ENCODE data around the gene TMTC1. TPM values are rescaled to one million over a fixed set of nuclear protein-coding genes. Genes with fewer than 3 reads are reported as not detected.

The TMTC1 gene
- polyA plus RNA-seq, 4 donors, result 1.1 to 11.4 (median 1.1) TPM

GRCh38 chr12:29565727-29566126 lies 218.0 kb downstream of the TMTC1 start:
- Histone ChIP-seq H3K4me1 (ENCODE audit: control insufficient read depth in 3 of 3, insufficient read depth in 2 of 3, low read depth in 1 of 3, low read length in 2 of 3) (peaks cover 0 to 6% (median 0%) of the 10 kb centered on the region in 3 donors), H3K36me3 (ENCODE audit: control insufficient read depth in 3 of 3, insufficient read depth in 2 of 3, low read depth in 1 of 3, low read length in 3 of 3) (peaks cover 0 to 3% (median 0%) of the 10 kb centered on the region in 3 donors), H3K4me3 (ENCODE audit: low read depth in 1 of 3, low read length in 3 of 3) (no peak overlapping the region), H3K27me3 (ENCODE audit: control insufficient read depth in 3 of 3, insufficient read depth in 3 of 3, low read length in 3 of 3) (peaks cover 0 to 2% (median 1%) of the 10 kb centered on the region in 3 donors), H3K9me3 (ENCODE audit: control insufficient read depth in 2 of 2, insufficient read depth in 1 of 2, low read depth in 1 of 2, low read length in 1 of 2) (peaks cover 0 to 2% of the 10 kb centered on the region in 2 donors), H3K27ac (ENCODE audit: low read depth in 1 of 3, low read length in 2 of 3) (no peak overlapping the region)
- 90 to 97% (median 91%) methylated on average over 5 of the region's 5 CpGs for WGBS, 3 donors
- DNase-seq (no peak), FAIRE-seq (no peak)

GRCh38 chr12:29564925-29565324 lies 218.8 kb downstream of the TMTC1 start:
- Histone ChIP-seq H3K27me3 (ENCODE audit: control insufficient read depth in 3 of 3, insufficient read depth in 3 of 3, low read length in 3 of 3) (peaks cover 0 to 2% (median 0%) of the 10 kb centered on the region in 3 donors), H3K4me3 (ENCODE audit: low read depth in 1 of 3, low read length in 3 of 3) (no peak overlapping the region), H3K36me3 (ENCODE audit: control insufficient read depth in 3 of 3, insufficient read depth in 2 of 3, low read depth in 1 of 3, low read length in 3 of 3) (peaks cover 0 to 3% (median 0%) of the 10 kb centered on the region in 3 donors), H3K4me1 (ENCODE audit: control insufficient read depth in 3 of 3, insufficient read depth in 2 of 3, low read depth in 1 of 3, low read length in 2 of 3) (peaks cover 0 to 6% (median 0%) of the 10 kb centered on the region in 3 donors), H3K27ac (ENCODE audit: low read depth in 1 of 3, low read length in 2 of 3) (no peak overlapping the region), H3K9me3 (ENCODE audit: control insufficient read depth in 2 of 2, insufficient read depth in 1 of 2, low read depth in 1 of 2, low read length in 1 of 2) (peaks cover 0 to 2% of the 10 kb centered on the region in 2 donors)
- WGBS, 3 donors, result 93 to 96% (median 95%) methylated on average over 3 of the region's 3 CpGs
- DNase-seq, result no peak
- FAIRE-seq, result no peak

- DNase-seq (peak in 1 of 2 donors; percentile 48), FAIRE-seq (no peak)
- Histone ChIP-seq H3K9me3 (ENCODE audit: control insufficient read depth in 2 of 2, insufficient read depth in 1 of 2, low read depth in 1 of 2, low read length in 1 of 2) (peaks cover 0 to 2% of the 10 kb centered on the region in 2 donors), H3K36me3 (ENCODE audit: control insufficient read depth in 3 of 3, insufficient read depth in 2 of 3, low read depth in 1 of 3, low read length in 3 of 3) (peaks cover 0 to 3% (median 0%) of the 10 kb centered on the region in 3 donors), H3K4me1 (ENCODE audit: control insufficient read depth in 3 of 3, insufficient read depth in 2 of 3, low read depth in 1 of 3, low read length in 2 of 3) (peaks cover 0 to 6% (median 0%) of the 10 kb centered on the region in 3 donors), H3K27me3 (ENCODE audit: control insufficient read depth in 3 of 3, insufficient read depth in 3 of 3, low read length in 3 of 3) (peaks cover 0 to 2% (median 0%) of the 10 kb centered on the region in 3 donors), H3K27ac (ENCODE audit: low read depth in 1 of 3, low read length in 2 of 3) (peak overlapping the region in 2 of 3 donors; percentile 37 to 88), H3K4me3 (ENCODE audit: low read depth in 1 of 3, low read length in 3 of 3) (peak overlapping the region in 1 of 3 donors; percentile 39)
- 18 to 43% (median 20%) methylated on average over 10 of the region's 10 CpGs for WGBS, 3 donors
Measured at GRCh38 chr12:29563636-29564035, 220.1 kb downstream of the TMTC1 start.

GRCh38 chr12:29563071-29563470 lies 220.7 kb downstream of the TMTC1 start:
- Histone ChIP-seq H3K27me3 (ENCODE audit: control insufficient read depth in 3 of 3, insufficient read depth in 3 of 3, low read length in 3 of 3) (peaks cover 0 to 2% (median 0%) of the 10 kb centered on the region in 3 donors), H3K4me1 (ENCODE audit: control insufficient read depth in 3 of 3, insufficient read depth in 2 of 3, low read depth in 1 of 3, low read length in 2 of 3) (peaks cover 0 to 6% (median 0%) of the 10 kb centered on the region in 3 donors), H3K27ac (ENCODE audit: low read depth in 1 of 3, low read length in 2 of 3) (peak overlapping the region in 1 of 3 donors; percentile 88), H3K4me3 (ENCODE audit: low read depth in 1 of 3, low read length in 3 of 3) (no peak overlapping the region), H3K36me3 (ENCODE audit: control insufficient read depth in 3 of 3, insufficient read depth in 2 of 3, low read depth in 1 of 3, low read length in 3 of 3) (peaks cover 0 to 3% (median 0%) of the 10 kb centered on the region in 3 donors), H3K9me3 (ENCODE audit: control insufficient read depth in 2 of 2, insufficient read depth in 1 of 2, low read depth in 1 of 2, low read length in 1 of 2) (peaks cover 0 to 2% of the 10 kb centered on the region in 2 donors)
- no peak for DNase-seq
- 49 to 77% (median 55%) methylated on average over 1 of the region's 1 CpG for WGBS, 3 donors
- FAIRE-seq, result no peak

- peaks cover 0 to 2% (median 0%) of the 10 kb centered on the region in 3 donors for H3K27me3 ChIP-seq (ENCODE audit: control insufficient read depth in 3 of 3, insufficient read depth in 3 of 3, low read length in 3 of 3)
- DNase-seq (no peak), FAIRE-seq (no peak)
- 40 to 66% (median 65%) methylated on average over 4 of the region's 4 CpGs for WGBS, 3 donors
- H3K9me3 ChIP-seq (ENCODE audit: control insufficient read depth in 2 of 2, insufficient read depth in 1 of 2, low read depth in 1 of 2, low read length in 1 of 2), result peaks cover 0 to 2% of the 10 kb centered on the region in 2 donors
- H3K4me1 ChIP-seq (ENCODE audit: control insufficient read depth in 3 of 3, insufficient read depth in 2 of 3, low read depth in 1 of 3, low read length in 2 of 3), result peaks cover 0 to 6% (median 0%) of the 10 kb centered on the region in 3 donors
- H3K27ac ChIP-seq (ENCODE audit: low read depth in 1 of 3, low read length in 2 of 3), result peak overlapping the region in 1 of 3 donors; percentile 88
- H3K36me3 ChIP-seq (ENCODE audit: control insufficient read depth in 3 of 3, insufficient read depth in 2 of 3, low read depth in 1 of 3, low read length in 3 of 3), result peaks cover 0 to 3% (median 0%) of the 10 kb centered on the region in 3 donors
- H3K4me3 ChIP-seq (ENCODE audit: low read depth in 1 of 3, low read length in 3 of 3), result no peak overlapping the region
Measured at GRCh38 chr12:29562110-29562804, 221.5 kb downstream of the TMTC1 start.

- Histone ChIP-seq H3K36me3 (ENCODE audit: control insufficient read depth in 3 of 3, insufficient read depth in 2 of 3, low read depth in 1 of 3, low read length in 3 of 3) (peaks cover 0 to 3% (median 0%) of the 10 kb centered on the region in 3 donors), H3K27ac (ENCODE audit: low read depth in 1 of 3, low read length in 2 of 3) (no peak overlapping the region), H3K27me3 (ENCODE audit: control insufficient read depth in 3 of 3, insufficient read depth in 3 of 3, low read length in 3 of 3) (peaks cover 0 to 2% (median 0%) of the 10 kb centered on the region in 3 donors), H3K4me1 (ENCODE audit: control insufficient read depth in 3 of 3, insufficient read depth in 2 of 3, low read depth in 1 of 3, low read length in 2 of 3) (peaks cover 0 to 6% (median 0%) of the 10 kb centered on the region in 3 donors), H3K4me3 (ENCODE audit: low read depth in 1 of 3, low read length in 3 of 3) (no peak overlapping the region), H3K9me3 (ENCODE audit: control insufficient read depth in 2 of 2, insufficient read depth in 1 of 2, low read depth in 1 of 2, low read length in 1 of 2) (peaks cover 0 to 2% of the 10 kb centered on the region in 2 donors)
- peak in 1 of 2 donors; percentile 22 for DNase-seq
- no peak for FAIRE-seq
- 23 to 30% (median 25%) methylated on average over 3 of the region's 3 CpGs for WGBS, 3 donors
Measured at GRCh38 chr12:29561664-29562071, 222.1 kb downstream of the TMTC1 start.

GRCh38 chr12:29559198-29559597 lies 224.5 kb downstream of the TMTC1 start:
- Histone ChIP-seq H3K27ac (ENCODE audit: low read depth in 1 of 3, low read length in 2 of 3) (peak overlapping the region in 2 of 3 donors; percentile 71 to 83), H3K4me3 (ENCODE audit: low read depth in 1 of 3, low read length in 3 of 3) (peak overlapping the region in 2 of 3 donors; percentile 5 to 34)

GRCh38 chr12:29556363-29556762 lies 227.4 kb downstream of the TMTC1 start:
- Histone ChIP-seq H3K4me1 (ENCODE audit: control insufficient read depth in 3 of 3, insufficient read depth in 2 of 3, low read depth in 1 of 3, low read length in 2 of 3) (no peaks in the 10 kb centered on the region), H3K9me3 (ENCODE audit: control insufficient read depth in 2 of 2, insufficient read depth in 1 of 2, low read depth in 1 of 2, low read length in 1 of 2) (no peaks in the 10 kb centered on the region), H3K36me3 (ENCODE audit: control insufficient read depth in 3 of 3, insufficient read depth in 2 of 3, low read depth in 1 of 3, low read length in 3 of 3) (no peaks in the 10 kb centered on the region), H3K27me3 (ENCODE audit: control insufficient read depth in 3 of 3, insufficient read depth in 3 of 3, low read length in 3 of 3) (no peaks in the 10 kb centered on the region), H3K4me3 (ENCODE audit: low read depth in 1 of 3, low read length in 3 of 3) (no peak overlapping the region), H3K27ac (ENCODE audit: low read depth in 1 of 3, low read length in 2 of 3) (no peak overlapping the region)
- FAIRE-seq (no peak), DNase-seq (no peak)

More at GRCh38 chr12:29559198-29559597, 224.5 kb downstream of the TMTC1 start:
- DNase-seq, result peak; percentile 46 to 65
- no peaks in the 10 kb centered on the region for H3K27me3 ChIP-seq (ENCODE audit: control insufficient read depth in 3 of 3, insufficient read depth in 3 of 3, low read length in 3 of 3)
- no peaks in the 10 kb centered on the region for H3K36me3 ChIP-seq (ENCODE audit: control insufficient read depth in 3 of 3, insufficient read depth in 2 of 3, low read depth in 1 of 3, low read length in 3 of 3)
- no peak for FAIRE-seq
- 12 to 49% (median 29%) methylated on average over 4 of the region's 4 CpGs for WGBS, 3 donors
- H3K9me3 ChIP-seq (ENCODE audit: control insufficient read depth in 2 of 2, insufficient read depth in 1 of 2, low read depth in 1 of 2, low read length in 1 of 2), result no peaks in the 10 kb centered on the region
- peaks cover 0 to 6% (median 0%) of the 10 kb centered on the region in 3 donors for H3K4me1 ChIP-seq (ENCODE audit: control insufficient read depth in 3 of 3, insufficient read depth in 2 of 3, low read depth in 1 of 3, low read length in 2 of 3)

Measured in small intestine (tissue), 7 donors.